ENCODE results near the gene RAB7B. TPM values are rescaled to one million over a fixed set of nuclear protein-coding genes. Genes with fewer than 3 reads are reported as not detected.

The RAB7B gene
- total and polyA plus RNA-seq, 4 donors, result 0.08 to 0.89 (median 0.20) TPM; not detected in 1

GRCh38 chr1:205965036-205965884, 37.9 kb downstream of the RAB7B start:
- TF ChIP-seq SP1 (IDR thresholded peaks at IDR 0.05) (no peak), GABPA (IDR thresholded peaks at IDR 0.05 in 1 of 2, conservative IDR thresholded peaks at IDR 0.05 in 1 of 2) (no peak), RAD21 (IDR thresholded peaks at IDR 0.05) (no peak), ATF3 (IDR thresholded peaks at IDR 0.05) (no peak), EGR1 (IDR thresholded peaks at IDR 0.05; ENCODE audit: low read depth in 2 of 2) (no peak), ZBTB33 (IDR thresholded peaks at IDR 0.05) (no peak), REST (IDR thresholded peaks at IDR 0.05) (no peak), TAF1 (conservative IDR thresholded peaks at IDR 0.05) (no peak), FOXA1 (IDR thresholded peaks at IDR 0.05) (no peak), RXRA (IDR thresholded peaks at IDR 0.05) (no peak)
- Histone ChIP-seq H3K4me1 (ENCODE audit: control insufficient read depth in 4 of 4, insufficient read depth in 4 of 4, low read length in 3 of 4) (no peaks in the 10 kb centered on the region), H3K36me3 (ENCODE audit: control insufficient read depth in 4 of 4, insufficient read depth in 3 of 4, low read depth in 1 of 4, low read length in 3 of 4) (no peaks in the 10 kb centered on the region), H3K27me3 (ENCODE audit: control insufficient read depth in 4 of 4, insufficient read depth in 4 of 4, low read length in 3 of 4) (no peaks in the 10 kb centered on the region), H3K9me3 (ENCODE audit: control insufficient read depth in 4 of 4, low read length in 3 of 4) (no peaks in the 10 kb centered on the region), H3K4me3 (ENCODE audit: low read depth in 1 of 3, low read length in 3 of 3) (no peak overlapping the region), H3K9ac (ENCODE audit: low read depth in 1 of 2, low read length in 2 of 2) (no peak overlapping the region), H3K27ac (ENCODE audit: low read depth in 1 of 2, low read length in 2 of 2) (no peak overlapping the region)
- DNase-seq (ENCODE audit: low spot score), result no peak
- WGBS, result 82% methylated on average over 13 of the region's 13 CpGs

- no peaks in the 10 kb centered on the region for H3K4me1 ChIP-seq (ENCODE audit: control insufficient read depth in 4 of 4, insufficient read depth in 4 of 4, low read length in 3 of 4)
- H3K27ac ChIP-seq (ENCODE audit: low read depth in 1 of 2, low read length in 2 of 2), result no peak overlapping the region
- no peaks in the 10 kb centered on the region for H3K36me3 ChIP-seq (ENCODE audit: control insufficient read depth in 4 of 4, insufficient read depth in 3 of 4, low read depth in 1 of 4, low read length in 3 of 4)
- DNase-seq (ENCODE audit: low spot score), result no peak
- H3K9ac ChIP-seq (ENCODE audit: low read depth in 1 of 2, low read length in 2 of 2), result no peak overlapping the region
- H3K4me3 ChIP-seq (ENCODE audit: low read depth in 1 of 3, low read length in 3 of 3), result no peak overlapping the region
- H3K9me3 ChIP-seq (ENCODE audit: control insufficient read depth in 4 of 4, low read length in 3 of 4), result no peaks in the 10 kb centered on the region
- 91% methylated on average over 16 of the region's 16 CpGs for WGBS
- TF ChIP-seq MAX (IDR thresholded peaks at IDR 0.05) (no peak), GABPA (IDR thresholded peaks at IDR 0.05 in 1 of 2, conservative IDR thresholded peaks at IDR 0.05 in 1 of 2) (no peak), YY1 (IDR thresholded peaks at IDR 0.05) (no peak), CTCF (IDR thresholded peaks at IDR 0.05; ENCODE audit: low read depth, low read length, missing input control) (no peak), JUND (IDR thresholded peaks at IDR 0.05) (no peak), FOXA2 (IDR thresholded peaks at IDR 0.05) (no peak), ZBTB33 (IDR thresholded peaks at IDR 0.05) (no peak), HNF4G (IDR thresholded peaks at IDR 0.05) (no peak), EGR1 (IDR thresholded peaks at IDR 0.05; ENCODE audit: low read depth in 2 of 2) (no peak), RAD21 (IDR thresholded peaks at IDR 0.05) (no peak), HNF4A (conservative IDR thresholded peaks at IDR 0.05) (no peak), SP1 (IDR thresholded peaks at IDR 0.05) (no peak)
- H3K27me3 ChIP-seq (ENCODE audit: control insufficient read depth in 4 of 4, insufficient read depth in 4 of 4, low read length in 3 of 4), result no peaks in the 10 kb centered on the region
Observed at GRCh38 chr1:205963352-205964155, 39.6 kb downstream of the RAB7B start.
